Gastrocnemius medialis (tissue), 4 donors: ENCODE data around the gene NUP188. TPM values are rescaled to one million over a fixed set of nuclear protein-coding genes. Genes with fewer than 3 reads are reported as not detected.

ENCODE experiments used
- ATAC-seq, 2 donors: fragments of 150-250 bp; one replicate each; pipeline ENCODE4 v1.9.1; 2016
- DNase-seq, 2 donors: peaks; one replicate each; pipeline ENCODE4 v3.0.0-alpha.2; 2019
- H3K27ac ChIP-seq, 4 donors: fragments of 200-600 bp; sonication (generic); 1 replicate in 1 of 4; 2 replicates in 3 of 4; pipeline ENCODE4 v1.5.1; 2016 to 2018; ENCODE audit warnings: mild to moderate bottlenecking in 2 of 4, moderate library complexity in 1 of 4
- H3K27me3 ChIP-seq, 3 donors: fragments of 200-600 bp; sonication (generic) in 2 of 3; 1 replicate in 1 of 3; 2 replicates in 2 of 3; pipeline versions ENCODE4 v1.5.1 to v1.6.0; 2016 to 2019; ENCODE audit warnings: mild to moderate bottlenecking in 1 of 3, moderate library complexity in 1 of 3
- H3K36me3 ChIP-seq, 2 donors: fragments of 200-600 bp; sonication (generic) in 1 of 2; one replicate each; pipeline ENCODE4 v1.5.1; 2017 to 2018
- H3K4me1 ChIP-seq, 2 donors: fragments of 200-600 bp; sonication (generic) in 1 of 2; one replicate each; pipeline ENCODE4 v1.5.1; 2016 to 2017; ENCODE audit warnings: mild to moderate bottlenecking in 2 of 2
- H3K4me3 ChIP-seq, 4 donors: fragments of 200-600 bp; sonication (generic) in 3 of 4; 1 replicate in 1 of 4; 2 replicates in 3 of 4; pipeline ENCODE4 v1.5.1; 2016 to 2019; ENCODE audit warnings: mild to moderate bottlenecking in 2 of 4
- H3K9me3 ChIP-seq, 3 donors: fragments of 200-600 bp; sonication (generic) in 2 of 3; 1 replicate in 1 of 3; 2 replicates in 2 of 3; pipeline ENCODE4 v1.5.1; 2016 to 2019
- POLR2A ChIP-seq, 2 donors: fragments of 450-650 bp; IDR thresholded peaks; one replicate each; pipeline ENCODE4 v1.6.1; 2017; ENCODE audit warnings: antibody characterized with exemption in 2 of 2, mild to moderate bottlenecking in 2 of 2, moderate library complexity in 2 of 2
- in situ Hi-C, 4 donors: fragments of 200-750 bp; cut with MboI; loops; one replicate each; pipeline versions ENCODE4 v1.15.0 to v1.8.0; 2017; ENCODE audit warnings: low sequenced_read_pairs in 4 of 4
- intact Hi-C: fragments of 100-400 bp; cut with DNase I; formaldehyde crosslinking; loops from one replicate; pipeline ENCODE4 v1.15.1; 2023; ENCODE audit warnings: low total_unique reads
- total RNA-seq, 4 donors: library from RNA; depleted of rRNA; stranded (reverse); fragments of >200 nt; gene quantifications; one replicate each; pipeline versions ENCODE4 v1.1.0 to v1.2.3, GENCODE V29; 2016
- TF ChIP-seq, protein P1 (sequence below), 5 experiments: fragments of 450-650 bp in 3 of 5; fragments of 200-600 bp in 2 of 5; sonication (generic) in 2 of 5; IDR thresholded peaks in 4 of 5; conservative IDR thresholded peaks in 1 of 5; 1 replicate in 4 of 5; 2 replicates in 1 of 5; pipeline ENCODE4 v1.5.1; 2016 to 2019; ENCODE audit warnings: antibody characterized with exemption in 5 of 5, mild to moderate bottlenecking in 3 of 5, moderate library complexity in 3 of 5

Gene NUP188
- total RNA-seq, 4 donors from 2014 or later = 24.7 to 59.7 (median 30.3) TPM

DNA sequence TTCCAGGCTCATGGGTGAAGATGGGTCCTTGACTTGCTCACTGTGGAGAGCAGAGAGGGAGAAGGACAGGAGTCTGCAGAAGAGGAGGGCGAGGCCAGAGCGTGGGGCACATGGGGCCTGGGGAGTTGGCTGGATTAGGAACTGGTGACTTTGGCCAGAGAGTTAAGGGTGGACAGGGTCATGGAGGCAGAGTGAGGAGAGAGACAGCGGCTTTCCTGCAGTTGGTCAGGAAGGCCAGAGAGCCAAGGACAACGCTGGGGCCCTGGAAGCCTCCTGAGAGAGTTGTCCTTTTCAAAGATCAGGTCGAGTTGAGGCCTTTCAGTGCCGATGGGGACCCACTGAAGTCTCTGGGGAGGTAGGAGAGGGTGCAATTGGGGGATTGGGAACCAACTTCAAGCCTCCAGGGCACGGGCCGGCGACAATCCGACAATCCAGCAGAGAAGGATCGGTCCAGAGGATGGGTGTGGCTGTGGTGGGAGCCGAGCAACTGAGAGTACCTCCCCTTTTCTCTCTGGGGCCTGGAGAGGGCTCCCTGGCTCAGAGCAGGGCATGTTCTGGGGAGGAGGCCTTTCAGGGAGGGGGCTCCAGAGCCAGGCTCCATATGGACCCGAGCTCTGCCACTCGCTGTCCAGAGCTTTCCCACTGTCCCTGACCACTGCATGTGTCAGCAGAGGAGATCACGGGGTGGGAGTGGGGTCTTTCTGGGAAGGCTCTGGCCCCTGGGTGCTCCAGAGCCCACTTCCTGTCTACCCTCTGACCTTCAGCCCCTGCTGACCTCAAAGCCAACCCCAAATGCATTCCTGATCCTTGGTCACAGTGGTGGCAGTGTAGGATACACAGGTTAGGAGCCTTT, 34.2 kb upstream of the NUP188 start:
- ATAC-seq (no peak), DNase-seq (no peak)
- Histone ChIP-seq H3K36me3 (peaks cover 0 to 29% of the 10 kb centered on the region in 2 donors), H3K4me1 (peaks cover 72 to 76% of the 10 kb centered on the region in 2 donors), H3K4me3 (peak overlapping the region in 2 of 4 donors; percentile 14 to 25), H3K27me3 (no peaks in the 10 kb centered on the region), H3K27ac (peak overlapping the region; percentile 48 to 85 (median 82)), H3K9me3 (no peaks in the 10 kb centered on the region)
- TF ChIP-seq, protein P1, sequence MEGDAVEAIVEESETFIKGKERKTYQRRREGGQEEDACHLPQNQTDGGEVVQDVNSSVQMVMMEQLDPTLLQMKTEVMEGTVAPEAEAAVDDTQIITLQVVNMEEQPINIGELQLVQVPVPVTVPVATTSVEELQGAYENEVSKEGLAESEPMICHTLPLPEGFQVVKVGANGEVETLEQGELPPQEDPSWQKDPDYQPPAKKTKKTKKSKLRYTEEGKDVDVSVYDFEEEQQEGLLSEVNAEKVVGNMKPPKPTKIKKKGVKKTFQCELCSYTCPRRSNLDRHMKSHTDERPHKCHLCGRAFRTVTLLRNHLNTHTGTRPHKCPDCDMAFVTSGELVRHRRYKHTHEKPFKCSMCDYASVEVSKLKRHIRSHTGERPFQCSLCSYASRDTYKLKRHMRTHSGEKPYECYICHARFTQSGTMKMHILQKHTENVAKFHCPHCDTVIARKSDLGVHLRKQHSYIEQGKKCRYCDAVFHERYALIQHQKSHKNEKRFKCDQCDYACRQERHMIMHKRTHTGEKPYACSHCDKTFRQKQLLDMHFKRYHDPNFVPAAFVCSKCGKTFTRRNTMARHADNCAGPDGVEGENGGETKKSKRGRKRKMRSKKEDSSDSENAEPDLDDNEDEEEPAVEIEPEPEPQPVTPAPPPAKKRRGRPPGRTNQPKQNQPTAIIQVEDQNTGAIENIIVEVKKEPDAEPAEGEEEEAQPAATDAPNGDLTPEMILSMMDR (IDR thresholded peaks at IDR 0.05 in 4 of 5, conservative IDR thresholded peaks at IDR 0.05 in 1 of 5) = no peak
- TF ChIP-seq POLR2A (IDR thresholded peaks at IDR 0.05) = no peak
- intact Hi-C loops (no loop called here), in situ Hi-C loops (no loop called here)

GRCh38 chr9:128913995-128914772, 33.3 kb upstream of the NUP188 start:
- H3K36me3 ChIP-seq = peaks cover 0 to 20% of the 10 kb centered on the region in 2 donors
- peak overlapping the region; percentile 48 to 85 (median 82) for H3K27ac ChIP-seq
- H3K27me3 ChIP-seq = no peaks in the 10 kb centered on the region
- DNase-seq (no peak), ATAC-seq (no peak)
- TF ChIP-seq, protein P1 (IDR thresholded peaks at IDR 0.05 in 4 of 5, conservative IDR thresholded peaks at IDR 0.05 in 1 of 5) = no peak
- TF ChIP-seq POLR2A (IDR thresholded peaks at IDR 0.05) = no peak
- H3K4me1 ChIP-seq = peaks cover 77 to 81% of the 10 kb centered on the region in 2 donors
- no peaks in the 10 kb centered on the region for H3K9me3 ChIP-seq
- H3K4me3 ChIP-seq = peak overlapping the region in 1 of 4 donors; percentile 14
- in situ Hi-C loops = no loop called here
- intact Hi-C loops = no loop called here

GRCh38 chr9:128916204-128916603, 31.3 kb upstream of the NUP188 start:
- no peaks in the 10 kb centered on the region for H3K27me3 ChIP-seq
- in situ Hi-C loops = no loop called here
- peaks cover 83 to 88% of the 10 kb centered on the region in 2 donors for H3K4me1 ChIP-seq
- ATAC-seq (peak in 1 of 2 donors; percentile 18), DNase-seq (peak in 1 of 2 donors; percentile 59)
- TF ChIP-seq POLR2A (IDR thresholded peaks at IDR 0.05) = no peak
- TF ChIP-seq, protein P1 (IDR thresholded peaks at IDR 0.05 in 4 of 5, conservative IDR thresholded peaks at IDR 0.05 in 1 of 5) = no peak
- peaks cover 0 to 11% of the 10 kb centered on the region in 2 donors for H3K36me3 ChIP-seq
- H3K27ac ChIP-seq = peak overlapping the region; percentile 73 to 85 (median 82)
- peak overlapping the region; percentile 23 to 43 (median 30) for H3K4me3 ChIP-seq
- no peaks in the 10 kb centered on the region for H3K9me3 ChIP-seq
- intact Hi-C loops = loop anchor here (5.0 kb wide), 1 partner anchor 34 kb away; the partner anchor contains the start of genes KYAT1 and LRRC8A

- in situ Hi-C loops = no loop called here
- no peaks in the 10 kb centered on the region for H3K27me3 ChIP-seq
- no peak for DNase-seq
- peaks cover 82 to 84% of the 10 kb centered on the region in 2 donors for H3K4me1 ChIP-seq
- peaks cover 0 to 11% of the 10 kb centered on the region in 2 donors for H3K36me3 ChIP-seq
- TF ChIP-seq, protein P1 (IDR thresholded peaks at IDR 0.05 in 4 of 5, conservative IDR thresholded peaks at IDR 0.05 in 1 of 5) = no peak
- TF ChIP-seq POLR2A (IDR thresholded peaks at IDR 0.05) = no peak
- no peaks in the 10 kb centered on the region for H3K9me3 ChIP-seq
- H3K27ac ChIP-seq = peak overlapping the region; percentile 73 to 85 (median 82)
- intact Hi-C loops = loop anchor here (5.0 kb wide), 1 partner anchor 34 kb away; the partner anchor contains the start of genes KYAT1 and LRRC8A
- ATAC-seq = no peak
- peak overlapping the region; percentile 23 to 43 (median 30) for H3K4me3 ChIP-seq
These were observed 30.8 kb upstream of the NUP188 start for GRCh38 chr9:128916745-128917144.
